Progenitor cell of endocrine pancreas (in vitro differentiated cells): Measurements from ENCODE around the gene TAF5L. TPM values are rescaled to one million over a fixed set of nuclear protein-coding genes. Genes with fewer than 3 reads are reported as not detected.

Experiments
- DNase-seq: peaks from one replicate; pipeline ENCODE4 v3.0.0; 2021; ENCODE audit warnings: low spot score; ENCODE audit not compliant: unreplicated experiment
- H3K27ac Mint-ChIP-seq: 2 replicates; pipeline ENCODE4 v1.8.0; 2021; ENCODE audit warnings: mild to moderate bottlenecking, moderate library complexity, mixed read lengths
- H3K27me3 Mint-ChIP-seq: 2 replicates; pipeline ENCODE4 v1.8.0; 2021; ENCODE audit warnings: mixed read lengths
- H3K36me3 Mint-ChIP-seq: 2 replicates; pipeline ENCODE4 v1.8.0; 2022; ENCODE audit warnings: mixed read lengths; ENCODE audit not compliant: insufficient read depth
- H3K4me1 Mint-ChIP-seq: 2 replicates; pipeline ENCODE4 v1.8.0; 2021; ENCODE audit warnings: low read depth, mixed read lengths
- H3K4me3 Mint-ChIP-seq: 2 replicates; pipeline ENCODE4 v1.8.0; 2021; ENCODE audit warnings: low read depth, mild to moderate bottlenecking, moderate library complexity, mixed read lengths
- H3K9me3 Mint-ChIP-seq: 2 replicates; pipeline ENCODE4 v1.8.0; 2021; ENCODE audit warnings: low read depth, mixed read lengths
- CTCF ChIP-seq: fragments of 200-600 bp; sonication (generic); IDR thresholded peaks from one replicate; pipeline ENCODE4 v1.5.0; 2021; ENCODE audit warnings: antibody characterized with exemption, mild to moderate bottlenecking; ENCODE audit not compliant: unreplicated experiment
- total RNA-seq: library from RNA; stranded (reverse); gene quantifications from 2 replicates; pipeline ENCODE4 v1.2.1, GENCODE V29; 2021

The TAF5L gene
- total RNA-seq, 1 donor from 2014 or later = 21.0 TPM

- peaks cover 24% of the 10 kb centered on the region for H3K36me3 Mint-ChIP-seq
- DNase-seq = no peak
- no peak for TF ChIP-seq CTCF
Observed at GRCh38 chr1:229607370-229607769, 18.6 kb downstream of the TAF5L start.

DNA sequence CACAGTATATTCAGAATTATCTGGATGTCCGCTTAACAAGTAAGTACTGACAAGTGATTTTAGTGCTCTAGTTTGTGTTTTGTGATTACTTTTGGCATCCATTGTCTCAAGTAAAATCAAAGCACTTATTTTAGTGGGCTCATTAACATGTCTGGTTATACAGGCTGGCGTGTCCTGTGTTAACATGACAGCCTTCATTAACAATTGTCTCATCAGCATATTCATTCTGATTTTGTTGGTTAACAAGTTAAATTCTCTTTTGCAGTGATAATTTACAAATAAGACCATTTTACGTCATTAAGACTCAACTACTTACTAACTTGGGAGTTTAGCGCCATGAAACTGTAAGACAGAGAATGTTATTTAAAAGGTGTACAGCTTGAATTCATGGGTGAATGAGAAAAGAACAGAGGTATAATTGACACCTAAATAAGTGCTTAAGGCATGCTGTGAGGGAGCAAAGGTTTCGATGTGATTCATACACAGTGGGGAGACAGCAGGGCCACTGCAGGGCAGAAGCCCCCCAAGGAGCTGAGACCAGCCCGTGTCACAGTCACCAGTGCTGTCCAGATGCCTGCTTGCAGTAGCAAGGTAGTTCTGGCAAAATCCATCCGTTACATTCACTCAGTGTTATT lies 22.4 kb downstream of the TAF5L start:
- no peak for DNase-seq
- H3K9me3 Mint-ChIP-seq = no peaks in the 10 kb centered on the region
- no peaks in the 10 kb centered on the region for H3K27me3 Mint-ChIP-seq
- no peak overlapping the region for H3K27ac Mint-ChIP-seq
- no peaks in the 10 kb centered on the region for H3K4me1 Mint-ChIP-seq
- TF ChIP-seq CTCF = no peak
- peaks cover 14% of the 10 kb centered on the region for H3K36me3 Mint-ChIP-seq
- H3K4me3 Mint-ChIP-seq = no peak overlapping the region

More at GRCh38 chr1:229607370-229607769, 18.6 kb downstream of the TAF5L start:
- Mint-ChIP-seq H3K9me3 (no peaks in the 10 kb centered on the region), H3K4me3 (no peak overlapping the region), H3K4me1 (no peaks in the 10 kb centered on the region), H3K27ac (no peak overlapping the region), H3K27me3 (no peaks in the 10 kb centered on the region)

- no peak overlapping the region for H3K27ac Mint-ChIP-seq
- DNase-seq = no peak
- H3K36me3 Mint-ChIP-seq = peaks cover 9% of the 10 kb centered on the region
- no peak overlapping the region for H3K4me3 Mint-ChIP-seq
- no peaks in the 10 kb centered on the region for H3K9me3 Mint-ChIP-seq
- no peak for TF ChIP-seq CTCF
- no peaks in the 10 kb centered on the region for H3K4me1 Mint-ChIP-seq
- H3K27me3 Mint-ChIP-seq = no peaks in the 10 kb centered on the region
Observed at GRCh38 chr1:229600229-229600628, 25.7 kb downstream of the TAF5L start.

DNA sequence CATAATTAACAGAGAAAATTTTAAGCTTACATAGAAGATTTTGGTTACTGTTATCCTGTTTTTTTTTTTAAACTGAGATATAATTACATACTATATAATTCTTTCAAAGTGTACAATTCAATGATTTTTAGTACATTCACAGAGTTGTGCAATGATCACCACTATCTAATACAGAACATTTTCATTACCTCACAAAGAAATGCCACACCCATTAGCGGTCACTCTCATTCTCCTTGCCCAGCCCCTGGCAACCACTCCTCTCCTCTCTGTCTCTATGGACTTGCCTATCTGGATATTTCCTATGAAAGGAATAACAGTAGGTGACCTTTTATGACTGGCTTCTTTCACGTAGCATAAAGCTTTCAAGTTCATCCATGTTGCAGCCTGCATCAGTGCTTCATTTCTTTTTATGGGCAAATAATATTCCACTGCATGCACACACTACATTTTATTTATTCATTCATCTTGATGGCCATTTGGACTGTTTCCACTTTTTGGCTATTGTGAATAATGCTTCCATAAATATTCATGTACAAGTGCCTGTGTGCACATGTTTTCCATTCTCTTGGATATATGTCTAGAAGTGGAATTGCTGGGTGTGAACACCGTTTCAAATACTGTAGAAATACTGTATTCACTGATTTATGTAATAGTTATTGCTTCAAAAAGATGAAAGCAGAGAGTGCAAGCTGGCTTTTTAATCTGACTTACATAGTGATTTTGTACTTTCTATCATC lies 26.5 kb downstream of the TAF5L start:
- no peak overlapping the region for H3K4me3 Mint-ChIP-seq
- no peak for TF ChIP-seq CTCF
- no peak overlapping the region for H3K27ac Mint-ChIP-seq
- no peaks in the 10 kb centered on the region for H3K27me3 Mint-ChIP-seq
- H3K9me3 Mint-ChIP-seq = no peaks in the 10 kb centered on the region
- no peak for DNase-seq
- peaks cover 8% of the 10 kb centered on the region for H3K36me3 Mint-ChIP-seq
- no peaks in the 10 kb centered on the region for H3K4me1 Mint-ChIP-seq

DNA sequence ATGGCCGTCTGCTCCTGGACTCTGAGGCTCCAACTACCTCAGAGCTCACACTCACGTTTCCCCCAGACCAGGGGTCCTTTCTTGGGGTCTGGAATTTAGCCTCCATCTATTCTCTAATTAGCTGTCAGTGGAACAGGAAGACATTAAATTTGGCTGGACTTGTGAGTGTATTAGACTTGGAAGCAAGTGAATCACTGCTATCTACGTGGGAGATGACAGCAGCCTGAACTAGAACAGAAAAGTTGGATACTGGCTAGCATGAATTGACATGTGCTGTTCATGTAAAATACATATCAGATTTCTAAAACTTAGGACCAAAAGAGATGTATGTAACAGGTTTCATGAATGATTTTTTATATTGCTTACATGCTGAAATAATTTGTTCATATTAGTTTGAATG lies 28.0 kb downstream of the TAF5L start:
- Mint-ChIP-seq H3K27ac (peak overlapping the region; percentile 42), H3K27me3 (no peaks in the 10 kb centered on the region), H3K4me3 (no peak overlapping the region), H3K9me3 (no peaks in the 10 kb centered on the region), H3K4me1 (no peaks in the 10 kb centered on the region), H3K36me3 (peaks cover 9% of the 10 kb centered on the region)
- DNase-seq = no peak
- no peak for TF ChIP-seq CTCF
